ENCODE data around the gene DBH. TPM values are rescaled to one million over a fixed set of nuclear protein-coding genes. Genes with fewer than 3 reads are reported as not detected.

The DBH gene
- total RNA-seq, 3 donors from 2014 or later, result not detected

GRCh38 chr9:133595910-133596309 is 40.3 kb upstream of the DBH start:
- no peak overlapping the region for H3K4me3 ChIP-seq
- no peaks in the 10 kb centered on the region for H3K4me1 ChIP-seq (ENCODE audit: low read depth)
- ATAC-seq, result no peak
- intact Hi-C loops (cut with DNase I, micrococcal nuclease), result no loop called here
- TF ChIP-seq, protein P1, sequence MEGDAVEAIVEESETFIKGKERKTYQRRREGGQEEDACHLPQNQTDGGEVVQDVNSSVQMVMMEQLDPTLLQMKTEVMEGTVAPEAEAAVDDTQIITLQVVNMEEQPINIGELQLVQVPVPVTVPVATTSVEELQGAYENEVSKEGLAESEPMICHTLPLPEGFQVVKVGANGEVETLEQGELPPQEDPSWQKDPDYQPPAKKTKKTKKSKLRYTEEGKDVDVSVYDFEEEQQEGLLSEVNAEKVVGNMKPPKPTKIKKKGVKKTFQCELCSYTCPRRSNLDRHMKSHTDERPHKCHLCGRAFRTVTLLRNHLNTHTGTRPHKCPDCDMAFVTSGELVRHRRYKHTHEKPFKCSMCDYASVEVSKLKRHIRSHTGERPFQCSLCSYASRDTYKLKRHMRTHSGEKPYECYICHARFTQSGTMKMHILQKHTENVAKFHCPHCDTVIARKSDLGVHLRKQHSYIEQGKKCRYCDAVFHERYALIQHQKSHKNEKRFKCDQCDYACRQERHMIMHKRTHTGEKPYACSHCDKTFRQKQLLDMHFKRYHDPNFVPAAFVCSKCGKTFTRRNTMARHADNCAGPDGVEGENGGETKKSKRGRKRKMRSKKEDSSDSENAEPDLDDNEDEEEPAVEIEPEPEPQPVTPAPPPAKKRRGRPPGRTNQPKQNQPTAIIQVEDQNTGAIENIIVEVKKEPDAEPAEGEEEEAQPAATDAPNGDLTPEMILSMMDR (IDR thresholded peaks at IDR 0.05), result no peak
- no peaks in the 10 kb centered on the region for H3K36me3 ChIP-seq (ENCODE audit: low read depth)
- peaks cover 20% of the 10 kb centered on the region for H3K9me3 ChIP-seq
- no peak for DNase-seq

- H3K36me3 ChIP-seq (ENCODE audit: low read depth), result no peaks in the 10 kb centered on the region
- H3K9me3 ChIP-seq, result peaks cover 20% of the 10 kb centered on the region
- intact Hi-C loops (cut with DNase I, micrococcal nuclease), result no loop called here
- TF ChIP-seq, protein P1 (IDR thresholded peaks at IDR 0.05), result no peak
- DNase-seq (no peak), ATAC-seq (no peak)
- no peak overlapping the region for H3K4me3 ChIP-seq
- H3K4me1 ChIP-seq (ENCODE audit: low read depth), result no peaks in the 10 kb centered on the region
These were observed 38.7 kb upstream of the DBH start for GRCh38 chr9:133597316-133597957.

DNA sequence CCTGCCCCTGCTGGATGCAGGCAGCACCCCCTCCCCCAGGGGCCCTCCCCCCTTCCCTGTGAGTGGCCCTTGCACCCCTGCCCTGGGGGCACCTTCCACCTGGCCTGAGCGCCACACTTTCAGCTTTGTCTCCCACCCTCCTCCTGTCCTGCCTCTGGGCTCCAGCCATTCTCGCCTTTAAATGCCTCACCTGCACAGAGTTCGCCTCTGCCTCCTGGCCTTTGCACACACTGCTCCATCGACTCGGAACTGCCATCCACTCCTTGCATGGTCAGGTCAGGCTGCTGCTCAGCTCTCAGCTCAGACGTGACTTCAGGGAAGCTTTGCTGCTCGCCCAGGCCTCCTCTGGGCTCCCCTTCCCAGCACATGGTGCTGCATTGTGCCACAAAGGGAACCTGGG is 37.2 kb upstream of the DBH start:
- ATAC-seq (no peak), DNase-seq (peak in 1 of 3 donors; percentile 29)
- H3K4me3 ChIP-seq, result no peak overlapping the region
- peaks cover 20% of the 10 kb centered on the region for H3K9me3 ChIP-seq
- H3K36me3 ChIP-seq (ENCODE audit: low read depth), result no peaks in the 10 kb centered on the region
- intact Hi-C loops (cut with DNase I, micrococcal nuclease), result no loop called here
- TF ChIP-seq, protein P1 (IDR thresholded peaks at IDR 0.05), result no peak
- no peaks in the 10 kb centered on the region for H3K4me1 ChIP-seq (ENCODE audit: low read depth)

GRCh38 chr9:133599470-133600173 is 36.5 kb upstream of the DBH start:
- TF ChIP-seq, protein P1 (IDR thresholded peaks at IDR 0.05), result no peak
- peaks cover 20% of the 10 kb centered on the region for H3K9me3 ChIP-seq
- intact Hi-C loops (cut with DNase I, micrococcal nuclease), result no loop called here
- ATAC-seq (no peak), DNase-seq (no peak)
- H3K4me1 ChIP-seq (ENCODE audit: low read depth), result no peaks in the 10 kb centered on the region
- no peaks in the 10 kb centered on the region for H3K36me3 ChIP-seq (ENCODE audit: low read depth)
- no peak overlapping the region for H3K4me3 ChIP-seq

GRCh38 chr9:133600739-133601138 is 35.4 kb upstream of the DBH start:
- intact Hi-C loops (cut with DNase I, micrococcal nuclease), result no loop called here
- H3K9me3 ChIP-seq, result peaks cover 20% of the 10 kb centered on the region
- DNase-seq (no peak), ATAC-seq (no peak)
- H3K4me3 ChIP-seq, result no peak overlapping the region
- H3K4me1 ChIP-seq (ENCODE audit: low read depth), result no peaks in the 10 kb centered on the region
- TF ChIP-seq, protein P1 (IDR thresholded peaks at IDR 0.05), result no peak
- H3K36me3 ChIP-seq (ENCODE audit: low read depth), result no peaks in the 10 kb centered on the region

All from mucosa of descending colon (tissue), 3 donors.